Motor neuron (in vitro differentiated cells): ENCODE results near the gene C19orf12. TPM values are rescaled to one million over a fixed set of nuclear protein-coding genes. Genes with fewer than 3 reads are reported as not detected.
A peak's percentile ranks its signal among the peaks of the same experiment; 100 is the strongest.
"Not testable (repeated sequence)": the region's sequence is repeated elsewhere in the genome, so short reads cannot be mapped to it uniquely, and the experiment has no call there.

ENCODE experiments used
- ATAC-seq, 8 experiments: fragments of 200-7000 bp; cut with Tn5 transposase; replicated peaks in 6 of 8; 2 replicates each; pipeline ENCODE4 v1.8.0; 2021; ENCODE audit warnings: mild to moderate bottlenecking in 8 of 8, moderate library complexity in 8 of 8
- H3K27ac ChIP-seq, 2 donors: fragments of 250-450 bp; sonication (Bioruptor Pico); 2 replicates each; pipeline ENCODE4 v1.9.0; 2021; ENCODE audit warnings: antibody characterized with exemption in 2 of 2, mild to moderate bottlenecking in 2 of 2, moderate library complexity in 1 of 2
- H3K4me1 ChIP-seq, 2 donors: fragments of 250-450 bp; sonication (Bioruptor Pico); replicated peaks in 1 of 2; 2 replicates each; pipeline ENCODE4 v1.6.1; 2021; ENCODE audit warnings: antibody characterized with exemption in 2 of 2, mild to moderate bottlenecking in 2 of 2, moderate library complexity in 1 of 2
- H3K4me3 ChIP-seq, 5 donors: fragments of 250-450 bp; sonication (Bioruptor Pico); 2 replicates each; pipeline ENCODE4 v1.9.0; 2021; ENCODE audit warnings: antibody characterized with exemption in 5 of 5, mild to moderate bottlenecking in 5 of 5, moderate library complexity in 4 of 5
- WGBS, 10 experiments: fragments of 450-650 bp; shearing (Covaris generic); methylation state at CpG; one replicate each; pipeline ENCODE4 v1.0.0; 2022; 5-methylcytosine and 5-hydroxymethylcytosine counted together
- in situ Hi-C, 9 experiments: fragments of 400-800 bp; cut with MboI; loops; one replicate each; pipeline ENCODE4 v1.15.0; 2021; ENCODE audit warnings: low sequenced_read_pairs in 9 of 9, low pct_unique_long_range_greater_than_20kb in 2 of 9; ENCODE audit not compliant: unreplicated experiment in 9 of 9
- total RNA-seq, 8 experiments: library from RNA; unstranded; fragments of 300-600 nt; gene quantifications; 2 replicates each; pipeline versions ENCODE4 v1.2.3 to v1.2.4, GENCODE V29; 2022

C19orf12 gene
- total RNA-seq, 8 experiments from 2014 or later, result 11.1 to 29.3 (median 16.6) TPM

DNA sequence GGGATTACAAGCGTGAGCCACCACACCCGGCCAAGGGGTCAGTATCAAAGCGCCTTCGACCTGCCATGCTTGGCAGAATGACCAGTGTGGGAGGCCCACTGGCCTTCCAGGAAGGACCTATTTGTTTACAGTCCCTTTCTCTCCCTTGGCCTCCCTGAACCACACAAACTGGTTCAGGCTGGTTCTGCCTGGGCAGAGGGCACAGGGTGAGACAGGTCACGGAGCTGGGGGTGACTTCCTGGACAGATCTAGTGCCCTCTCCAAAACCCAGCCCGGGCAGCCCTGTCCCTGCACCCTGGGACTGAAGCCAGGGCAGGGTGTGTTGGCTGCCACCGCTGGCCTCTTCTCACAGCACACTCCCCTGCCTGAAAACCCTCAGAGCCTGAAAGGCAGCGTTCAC lies 38.5 kb downstream of the C19orf12 start:
- Histone ChIP-seq H3K4me3 (no peak overlapping the region), H3K4me1 (peaks cover 6 to 14% of the 10 kb centered on the region in 2 donors), H3K27ac (no peak overlapping the region)
- ATAC-seq, result peak in 1 of 8 experiments; percentile 10
- in situ Hi-C loops, result no loop called here
- WGBS, 10 experiments, result 32 to 91% (median 78%) methylated on average over 3 to 7 of the region's 8 CpGs; no CpG with 5 or more reads in 6 of the 10 experiments

DNA sequence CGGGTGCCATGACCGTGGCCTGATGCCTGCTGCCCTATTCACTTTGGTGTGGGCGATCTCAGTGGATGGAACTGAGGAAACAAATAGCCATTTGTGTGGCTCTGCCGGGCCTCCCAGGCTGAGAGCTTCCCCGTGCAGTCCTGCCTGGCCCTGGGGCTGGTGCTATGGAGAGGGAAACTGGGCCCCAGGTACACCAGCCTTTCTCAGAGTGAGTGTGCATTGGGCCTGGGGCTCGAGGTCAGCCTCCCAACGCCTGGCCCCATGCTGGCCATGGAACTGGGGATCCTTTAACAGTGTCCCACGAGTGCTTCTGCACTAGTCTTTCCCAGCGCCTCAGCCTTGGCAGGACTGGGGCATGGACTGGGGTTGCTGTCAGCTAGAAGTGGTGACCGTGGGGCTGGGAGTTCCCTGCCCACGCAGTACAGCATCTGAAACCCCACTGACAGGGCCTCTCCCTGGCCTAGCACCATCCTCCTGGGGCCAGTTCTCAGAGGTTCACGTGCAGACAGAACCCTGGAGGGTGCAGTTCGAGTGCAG lies 39.3 kb downstream of the C19orf12 start:
- no peak overlapping the region for H3K27ac ChIP-seq
- peaks cover 6 to 14% of the 10 kb centered on the region in 2 donors for H3K4me1 ChIP-seq
- 80 to 100% (median 91%) methylated on average over 3 to 6 of the region's 13 CpGs; no CpG with 5 or more reads in 7 of the 10 experiments for WGBS, 10 experiments
- H3K4me3 ChIP-seq, result no peak overlapping the region
- ATAC-seq, result no peak
- in situ Hi-C loops, result no loop called here

DNA sequence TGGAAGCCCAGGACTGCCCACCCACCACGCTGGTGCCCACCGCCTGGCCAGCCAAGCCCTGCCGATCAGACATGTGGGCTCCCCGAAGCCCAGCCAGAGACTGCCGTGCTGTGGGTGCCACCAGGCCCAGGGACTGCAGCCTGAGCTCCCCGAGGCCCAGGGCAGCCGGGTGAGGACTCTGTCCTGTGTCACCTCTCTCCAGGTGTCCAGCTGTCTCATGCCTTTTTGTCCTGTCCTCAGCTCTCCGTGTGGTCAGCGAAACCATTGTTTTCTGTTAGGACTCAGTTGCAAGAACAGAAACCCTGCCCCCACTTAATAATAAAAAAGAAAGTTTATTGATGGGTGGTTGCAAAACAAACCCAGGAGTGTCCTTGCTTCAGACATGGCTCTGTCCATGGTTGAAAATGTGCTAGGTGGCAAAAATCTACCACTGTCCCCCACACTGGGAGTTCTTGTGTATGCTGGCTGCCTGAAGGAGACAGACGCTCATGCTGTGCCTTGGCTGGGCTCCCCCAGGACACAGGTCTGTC lies 39.9 kb downstream of the C19orf12 start:
- no peak overlapping the region for H3K4me3 ChIP-seq
- H3K27ac ChIP-seq, result no peak overlapping the region
- in situ Hi-C loops, result no loop called here
- WGBS, 10 experiments, result 67 to 100% (median 83%) methylated on average over 1 to 8 of the region's 10 CpGs; no CpG with 5 or more reads in 3 of the 10 experiments
- H3K4me1 ChIP-seq, result peaks cover 6 to 14% of the 10 kb centered on the region in 2 donors
- no peak for ATAC-seq

DNA sequence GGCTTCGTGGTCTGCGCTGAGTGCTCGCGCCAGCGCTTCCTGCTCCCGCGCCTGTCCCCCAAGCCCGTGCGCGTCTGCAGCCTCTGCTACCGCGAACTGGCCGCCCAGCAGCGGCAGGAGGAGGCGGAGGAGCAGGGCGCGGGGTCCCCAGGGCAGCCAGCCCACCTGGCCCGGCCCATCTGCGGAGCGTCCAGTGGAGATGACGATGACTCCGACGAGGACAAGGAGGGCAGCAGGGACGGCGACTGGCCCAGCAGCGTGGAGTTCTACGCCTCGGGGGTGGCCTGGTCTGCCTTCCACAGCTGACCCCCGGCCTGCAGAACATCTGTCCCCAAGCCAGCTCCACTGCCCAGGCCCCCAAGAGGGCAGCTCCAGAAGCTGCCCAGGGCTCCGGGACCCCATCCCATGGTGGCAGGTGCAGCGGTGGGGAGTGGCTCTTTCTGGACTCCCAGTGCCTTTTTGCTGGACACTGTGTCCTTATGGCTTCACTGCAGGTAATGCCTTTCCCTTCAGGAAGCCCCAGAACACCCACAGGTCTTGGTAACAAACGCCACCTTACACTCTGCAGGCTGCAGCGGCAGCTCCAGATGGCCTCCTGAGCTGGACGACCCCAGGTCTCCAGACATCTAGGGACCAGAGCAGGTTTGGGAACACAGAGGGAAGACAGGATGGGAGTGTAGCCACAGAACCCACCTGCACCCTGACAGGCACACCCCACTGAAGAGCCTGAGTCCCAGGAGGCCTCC lies 40.5 kb downstream of the C19orf12 start:
- Histone ChIP-seq H3K27ac (no peak overlapping the region), H3K4me1 (peaks cover 6 to 14% of the 10 kb centered on the region in 2 donors), H3K4me3 (no peak overlapping the region)
- WGBS, 10 experiments, result 84 to 100% (median 99%) methylated on average over 7 to 12 of the region's 34 CpGs; no CpG with 5 or more reads in 6 of the 10 experiments
- in situ Hi-C loops, result no loop called here
- ATAC-seq, result no peak

DNA sequence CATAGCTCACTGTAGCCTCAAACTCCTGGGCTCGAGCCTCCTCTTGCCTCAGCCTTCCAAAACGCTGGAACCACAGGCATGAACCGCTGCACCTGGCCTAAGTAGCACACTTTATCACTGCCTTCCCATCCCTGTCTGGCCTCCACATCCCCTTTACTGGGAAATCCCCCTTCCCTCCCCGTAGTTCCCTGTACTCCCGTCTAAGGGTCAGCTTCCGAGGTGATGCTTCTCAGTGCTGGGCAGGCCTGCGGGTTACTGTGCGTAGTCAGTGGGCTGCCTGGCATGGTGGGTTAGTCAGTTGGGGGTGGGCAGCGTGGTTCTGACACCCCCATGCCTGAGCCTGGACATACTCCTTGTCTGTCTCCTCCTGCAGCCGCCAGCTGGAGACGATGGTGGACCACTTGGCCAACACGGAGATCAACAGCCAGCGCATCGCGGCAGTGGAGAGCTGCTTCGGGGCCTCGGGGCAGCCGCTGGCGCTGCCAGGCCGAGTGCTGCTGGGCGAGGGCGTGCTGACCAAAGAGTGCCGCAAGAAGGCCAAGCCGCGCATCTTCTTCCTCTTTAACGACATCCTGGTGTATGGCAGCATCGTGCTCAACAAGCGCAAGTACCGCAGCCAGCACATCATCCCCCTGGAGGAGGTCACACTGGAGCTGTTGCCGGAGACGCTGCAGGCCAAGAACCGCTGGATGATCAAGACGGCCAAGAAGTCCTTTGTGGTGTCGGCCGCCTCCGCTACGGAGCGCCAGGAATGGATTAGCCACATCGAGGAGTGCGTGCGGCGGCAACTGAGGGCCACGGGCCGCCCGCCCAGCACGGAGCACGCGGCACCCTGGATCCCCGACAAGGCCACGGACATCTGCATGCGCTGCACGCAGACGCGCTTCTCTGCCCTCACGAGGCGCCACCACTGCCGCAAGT lies 41.4 kb downstream of the C19orf12 start:
- in situ Hi-C loops, result no loop called here
- no peak overlapping the region for H3K4me3 ChIP-seq
- H3K4me1 ChIP-seq, result peaks cover 2 to 11% of the 10 kb centered on the region in 2 donors
- no peak for ATAC-seq
- no peak overlapping the region for H3K27ac ChIP-seq
- WGBS, 10 experiments, result 40 to 98% (median 92%) methylated on average over 1 to 32 of the region's 57 CpGs; no CpG with 5 or more reads in 1 of the 10 experiments

DNA sequence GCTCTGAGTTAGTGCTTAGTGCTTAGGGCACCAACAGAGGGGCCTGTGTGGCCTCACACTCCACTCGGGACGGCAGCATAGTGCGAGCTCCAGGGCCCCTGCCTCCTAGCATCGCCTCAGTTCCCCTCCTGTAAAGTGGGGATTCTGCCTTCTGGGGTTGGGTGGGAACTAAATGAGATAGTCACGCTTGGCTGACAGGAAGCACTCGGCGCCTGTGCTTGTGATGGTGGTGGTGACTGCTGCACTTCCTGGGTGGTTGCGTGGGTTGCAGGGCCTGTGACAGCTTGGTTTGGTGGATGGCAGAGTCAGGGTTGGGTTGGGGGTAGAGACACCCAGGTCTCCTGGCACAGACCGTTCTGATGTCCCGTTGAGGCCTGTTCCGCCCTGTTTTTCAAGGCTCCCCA lies 42.1 kb downstream of the C19orf12 start:
- ATAC-seq, result no peak
- H3K4me1 ChIP-seq, result peaks cover 0 to 5% of the 10 kb centered on the region in 2 donors
- in situ Hi-C loops, result no loop called here
- H3K27ac ChIP-seq, result no peak overlapping the region
- H3K4me3 ChIP-seq, result no peak overlapping the region
- 80 to 90% (median 82%) methylated on average over 1 to 5 of the region's 11 CpGs; no CpG with 5 or more reads in 5 of the 10 experiments for WGBS, 10 experiments

DNA sequence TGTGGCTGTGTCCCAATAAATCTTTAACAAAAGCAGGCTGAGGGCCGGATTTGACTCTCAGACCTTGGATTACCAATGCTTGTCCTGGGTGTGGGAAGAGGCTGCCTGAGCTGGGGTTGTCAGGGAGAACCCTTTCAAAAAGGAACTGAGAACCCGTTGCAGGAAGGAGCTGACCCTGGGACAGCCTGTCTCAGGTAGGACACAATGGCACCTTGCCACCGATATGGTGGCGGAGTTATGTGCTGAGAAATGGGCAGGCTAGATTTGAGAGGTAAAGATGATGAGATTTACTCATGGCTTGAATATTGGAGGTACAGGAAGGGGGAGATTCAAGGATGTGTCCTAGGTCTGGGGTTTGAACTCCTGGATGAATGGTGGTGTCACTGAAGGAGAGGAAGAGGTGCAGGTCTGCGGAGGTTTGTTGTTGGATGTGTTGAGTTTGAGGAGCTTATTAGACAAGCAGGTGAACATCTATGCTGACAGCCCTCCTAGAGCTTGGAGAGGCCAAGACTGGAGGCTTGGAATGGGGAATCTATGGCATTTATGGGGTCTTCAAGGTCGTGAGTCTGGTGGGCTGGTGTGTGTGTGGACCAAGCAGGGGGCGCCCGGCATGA lies 42.6 kb downstream of the C19orf12 start:
- H3K4me1 ChIP-seq, result peaks cover 0 to 5% of the 10 kb centered on the region in 2 donors
- in situ Hi-C loops, result no loop called here
- no peak overlapping the region for H3K27ac ChIP-seq
- WGBS, 10 experiments, result 52 to 100% (median 83%) methylated on average over 1 to 5 of the region's 8 CpGs; no CpG with 5 or more reads in 1 of the 10 experiments
- no peak overlapping the region for H3K4me3 ChIP-seq
- ATAC-seq, result no peak

DNA sequence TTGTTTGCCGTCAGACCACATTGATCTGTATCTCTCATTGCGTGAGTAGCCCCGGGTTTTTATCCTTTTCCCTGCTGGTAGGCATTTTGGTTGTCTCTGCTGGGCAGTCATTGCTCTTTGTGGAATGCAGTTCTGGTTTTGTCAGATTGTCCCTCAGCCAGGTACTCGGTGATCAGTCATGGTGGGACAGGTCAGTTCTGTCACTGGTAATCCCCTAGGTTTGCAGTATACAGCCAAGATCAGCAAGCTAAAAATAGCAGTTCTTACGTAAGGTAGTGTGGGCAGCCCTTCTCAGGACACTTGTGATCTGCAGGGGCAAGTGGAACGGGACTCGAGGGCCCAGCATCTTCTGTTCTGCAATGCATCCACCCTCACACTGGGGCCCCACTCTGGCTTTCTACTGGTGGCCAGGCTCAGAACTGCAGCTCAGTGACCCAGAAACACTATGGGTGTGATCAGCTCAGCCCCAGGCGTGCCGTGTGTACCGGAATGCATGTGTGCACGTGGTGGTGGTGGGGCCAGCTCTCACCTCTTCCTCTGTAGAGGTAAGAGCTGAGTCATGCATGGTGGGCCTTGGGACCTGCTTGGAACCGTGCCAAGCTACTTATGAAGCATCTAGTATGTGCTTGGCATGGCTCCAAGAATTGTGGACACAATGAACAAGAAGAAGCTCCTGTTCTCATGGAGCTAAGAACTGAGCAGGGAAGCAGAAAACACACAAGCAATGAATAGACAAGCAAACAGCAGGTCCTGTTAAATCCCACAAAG lies 43.5 kb downstream of the C19orf12 start:
- WGBS, 10 experiments, result 67 to 100% (median 85%) methylated on average over 1 to 8 of the region's 12 CpGs; no CpG with 5 or more reads in 2 of the 10 experiments
- H3K27ac ChIP-seq, result no peak overlapping the region
- in situ Hi-C loops, result no loop called here
- peak; percentile 2 to 75 (median 51) for ATAC-seq
- H3K4me3 ChIP-seq, result no peak overlapping the region
- H3K4me1 ChIP-seq, result peaks cover 5 to 11% of the 10 kb centered on the region in 2 donors

DNA sequence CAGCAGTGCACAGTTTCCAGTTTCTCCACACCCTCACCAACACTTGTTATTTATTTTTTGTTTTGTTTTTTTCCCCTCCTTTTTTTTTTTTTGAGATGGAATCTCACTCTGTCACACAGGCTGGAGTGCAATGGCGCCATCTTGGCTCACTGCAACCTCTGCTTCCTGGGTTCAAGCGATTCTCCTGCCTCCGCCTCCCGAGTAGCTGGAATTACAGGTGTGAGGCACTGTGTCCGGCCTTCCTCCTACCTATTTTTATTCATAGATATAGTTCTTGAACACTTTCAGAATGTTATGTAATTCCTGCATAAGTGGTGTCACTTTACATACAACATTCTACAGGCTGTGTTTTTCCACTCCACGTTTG lies 44.1 kb downstream of the C19orf12 start:
- ATAC-seq, H3K4me3 ChIP-seq, in situ Hi-C loops, H3K27ac ChIP-seq: not testable (repeated sequence)
- peaks cover 11 to 13% of the 10 kb centered on the region in 2 donors for H3K4me1 ChIP-seq
- WGBS, 10 experiments, result 76 to 97% (median 92%) methylated on average over 2 to 6 of the region's 6 CpGs; no CpG with 5 or more reads in 2 of the 10 experiments

DNA sequence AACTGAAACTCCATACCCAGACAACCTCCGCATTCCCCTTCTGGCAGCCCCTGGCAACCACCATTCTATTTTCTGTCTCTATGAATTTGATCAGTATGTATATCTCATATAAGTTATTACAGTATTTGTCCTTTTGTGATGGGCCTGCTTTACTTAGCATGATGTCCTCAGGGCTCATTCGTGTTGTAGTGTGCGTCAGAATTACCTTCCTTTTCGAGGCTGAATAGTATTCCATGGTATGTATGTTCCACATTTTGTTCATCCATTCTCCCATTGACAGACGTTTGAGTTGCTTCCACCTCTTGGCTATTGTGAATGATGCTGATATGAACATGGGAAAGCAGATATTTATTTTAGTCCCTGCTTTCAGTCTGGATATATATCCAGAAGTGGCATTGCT lies 44.8 kb downstream of the C19orf12 start:
- Histone ChIP-seq H3K27ac (no peak overlapping the region), H3K4me1 (peaks cover 12 to 13% of the 10 kb centered on the region in 2 donors), H3K4me3 (no peak overlapping the region)
- ATAC-seq, result no peak
- in situ Hi-C loops, result no loop called here
- 33 to 100% (median 81%) methylated on average over 1 to 4 of the region's 5 CpGs; no CpG with 5 or more reads in 2 of the 10 experiments for WGBS, 10 experiments

DNA sequence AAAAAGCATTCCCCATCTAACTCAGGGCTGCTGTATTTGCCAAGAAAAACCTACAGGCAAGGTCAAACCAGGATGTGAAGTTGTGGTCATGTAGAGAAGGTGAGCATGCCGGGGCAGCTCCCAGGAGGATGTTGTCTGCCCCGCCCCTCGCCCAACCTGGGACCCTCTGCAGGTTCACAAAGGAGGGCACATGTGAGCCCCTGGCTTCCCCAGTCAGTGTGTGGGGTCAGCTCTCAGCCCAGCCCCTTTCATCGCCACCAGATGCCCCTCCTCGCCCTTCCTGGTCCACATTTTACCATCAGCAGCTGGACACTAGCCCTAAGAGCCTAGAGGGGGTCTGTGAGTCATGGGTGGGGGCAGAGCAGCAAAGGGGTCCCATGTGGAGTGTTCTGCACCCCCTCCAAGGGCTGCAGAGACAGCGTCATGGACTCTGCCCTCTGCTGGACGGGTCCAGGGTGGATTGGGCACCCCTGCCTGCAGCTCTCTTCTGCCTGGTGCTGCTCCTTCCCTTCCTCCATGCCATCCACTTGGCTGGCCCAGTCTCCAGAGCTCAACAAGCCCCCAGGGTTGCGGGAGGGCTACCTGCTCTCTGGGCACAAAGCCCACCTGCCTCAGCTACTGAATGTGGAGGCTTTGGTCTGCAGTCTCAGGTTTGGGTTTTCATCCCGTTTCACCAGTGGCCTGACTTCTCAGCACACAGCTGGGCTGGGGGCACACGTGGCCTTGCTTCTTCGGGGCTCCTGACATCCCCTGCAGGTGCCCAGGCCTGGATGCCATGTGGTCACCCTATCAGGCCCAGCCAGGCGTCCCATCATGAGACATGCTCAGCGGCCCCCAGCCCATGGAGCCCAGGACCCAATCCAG lies 46.1 kb downstream of the C19orf12 start:
- no peak overlapping the region for H3K27ac ChIP-seq
- peaks cover 13 to 14% of the 10 kb centered on the region in 2 donors for H3K4me1 ChIP-seq
- H3K4me3 ChIP-seq, result no peak overlapping the region
- in situ Hi-C loops, result no loop called here
- no peak for ATAC-seq
- 31 to 100% (median 84%) methylated on average over 1 to 4 of the region's 13 CpGs; no CpG with 5 or more reads in 5 of the 10 experiments for WGBS, 10 experiments
